Dermis blood vessel endothelial cell (primary cell): ENCODE results near the gene PSENEN. TPM values are rescaled to one million over a fixed set of nuclear protein-coding genes. Genes with fewer than 3 reads are reported as not detected.
A peak's percentile ranks its signal among the peaks of the same experiment; 100 is the strongest.

Source experiments
- DNase-seq: peaks from one replicate; pipeline ENCODE4 v3.0.0; 2010
- total RNA-seq: library from RNA; depleted of rRNA; stranded (reverse); fragments of >200 nt; gene quantifications from 2 replicates; pipeline ENCODE4 v1.2.3, GENCODE V29; 2014

Gene PSENEN
- total RNA-seq, 1 donor from 2014 or later = 15.1 TPM

- DNase-seq = no peak
Measured at GRCh38 chr19:35774274-35775045, 29.0 kb downstream of the PSENEN start.

- no peak for DNase-seq
Measured at GRCh38 chr19:35775046-35775297, 29.5 kb downstream of the PSENEN start.

GRCh38 chr19:35775298-35776101 lies 30.0 kb downstream of the PSENEN start, which contains the start of gene ARHGAP33:
TSS of gene ARHGAP33 (plus strand) at chr19:35775564. CDS start at chr19:35775659, 95 bp downstream.
- peak; percentile 96 for DNase-seq

- DNase-seq = no peak
Measured at GRCh38 chr19:35776102-35776788, 30.8 kb downstream of the PSENEN start.

- no peak for DNase-seq
Measured at GRCh38 chr19:35777086-35777841, 31.8 kb downstream of the PSENEN start.

- DNase-seq = no peak
Measured at GRCh38 chr19:35777961-35778360, 32.5 kb downstream of the PSENEN start.

- DNase-seq = no peak
Measured at GRCh38 chr19:35779033-35779432, 33.6 kb downstream of the PSENEN start.

- DNase-seq = no peak
Measured at GRCh38 chr19:35780058-35780457, 34.6 kb downstream of the PSENEN start.

- no peak for DNase-seq
Measured at GRCh38 chr19:35780717-35781116, 35.3 kb downstream of the PSENEN start.

GRCh38 chr19:35781650-35782049 lies 36.2 kb downstream of the PSENEN start:
- no peak for DNase-seq

- no peak for DNase-seq
Measured at GRCh38 chr19:35782589-35782988, 37.1 kb downstream of the PSENEN start.

GRCh38 chr19:35783469-35784434 lies 38.3 kb downstream of the PSENEN start:
- no peak for DNase-seq

GRCh38 chr19:35784503-35785338 lies 39.3 kb downstream of the PSENEN start:
- DNase-seq = no peak

GRCh38 chr19:35785339-35785627 lies 39.8 kb downstream of the PSENEN start:
- no peak for DNase-seq

- DNase-seq = no peak
Measured at GRCh38 chr19:35786299-35787160, 41.1 kb downstream of the PSENEN start.

GRCh38 chr19:35787227-35787799 lies 41.9 kb downstream of the PSENEN start:
- no peak for DNase-seq

GRCh38 chr19:35788205-35788960 lies 42.9 kb downstream of the PSENEN start:
- no peak for DNase-seq

GRCh38 chr19:35789195-35789977 lies 43.9 kb downstream of the PSENEN start:
- DNase-seq = no peak
